NCI-H1930 (cell line): ENCODE measurements around the gene PROX1.

Experiments
- DNase-seq, 2 experiments: peaks; one replicate each; lab custom pipeline; 2025; lab: John Stamatoyannopoulos, UW

Gene PROX1

GRCh38 chr1:213980906-213981305, 6.9 kb upstream of the PROX1 start:
- DNase-seq: no peak

GRCh38 chr1:213982289-213982671, 5.5 kb upstream of the PROX1 start:
- DNase-seq: no peak

DNA sequence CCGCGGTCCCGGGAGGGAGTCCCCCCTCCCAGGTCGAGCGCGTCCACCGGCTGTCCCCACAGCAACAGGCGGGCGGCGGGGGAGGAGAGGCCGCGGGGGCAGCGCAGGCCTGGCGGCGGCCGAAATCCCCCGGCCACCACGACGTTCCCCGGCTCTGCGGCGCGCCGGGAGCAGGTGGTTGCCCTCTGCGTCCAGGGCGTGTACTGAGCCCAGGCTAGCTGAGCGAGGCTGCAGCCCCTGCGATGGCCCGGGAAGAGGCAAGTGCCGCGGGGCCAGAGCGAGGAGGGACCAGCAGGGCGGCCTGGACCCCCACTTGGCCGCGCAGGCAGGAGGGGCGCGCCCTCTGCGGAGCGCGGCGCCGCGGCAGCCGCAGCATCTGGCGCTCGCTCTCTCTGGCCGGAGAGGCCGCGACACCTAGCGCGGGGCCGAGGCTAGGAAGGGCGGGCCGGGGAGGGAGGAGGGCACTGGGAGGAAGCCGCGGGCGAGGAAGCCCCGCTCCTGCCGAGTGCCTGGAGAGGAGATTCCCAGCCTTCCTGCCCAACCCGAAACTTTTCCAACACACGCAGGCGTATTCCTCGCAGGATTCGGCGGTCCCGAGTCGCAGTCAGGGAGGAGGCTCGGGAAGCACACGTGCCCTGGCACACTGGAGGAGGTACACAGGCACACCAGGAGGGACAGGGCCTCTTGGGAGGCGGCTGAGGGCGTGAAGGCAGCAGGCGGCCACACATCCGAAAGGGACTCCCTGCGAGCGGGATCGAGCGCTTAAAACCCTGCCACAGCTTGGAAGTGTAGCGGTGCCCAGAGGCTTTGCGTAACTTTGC, 4.9 kb upstream of the PROX1 start:
- peak; percentile 44 to 56 for DNase-seq

DNA sequence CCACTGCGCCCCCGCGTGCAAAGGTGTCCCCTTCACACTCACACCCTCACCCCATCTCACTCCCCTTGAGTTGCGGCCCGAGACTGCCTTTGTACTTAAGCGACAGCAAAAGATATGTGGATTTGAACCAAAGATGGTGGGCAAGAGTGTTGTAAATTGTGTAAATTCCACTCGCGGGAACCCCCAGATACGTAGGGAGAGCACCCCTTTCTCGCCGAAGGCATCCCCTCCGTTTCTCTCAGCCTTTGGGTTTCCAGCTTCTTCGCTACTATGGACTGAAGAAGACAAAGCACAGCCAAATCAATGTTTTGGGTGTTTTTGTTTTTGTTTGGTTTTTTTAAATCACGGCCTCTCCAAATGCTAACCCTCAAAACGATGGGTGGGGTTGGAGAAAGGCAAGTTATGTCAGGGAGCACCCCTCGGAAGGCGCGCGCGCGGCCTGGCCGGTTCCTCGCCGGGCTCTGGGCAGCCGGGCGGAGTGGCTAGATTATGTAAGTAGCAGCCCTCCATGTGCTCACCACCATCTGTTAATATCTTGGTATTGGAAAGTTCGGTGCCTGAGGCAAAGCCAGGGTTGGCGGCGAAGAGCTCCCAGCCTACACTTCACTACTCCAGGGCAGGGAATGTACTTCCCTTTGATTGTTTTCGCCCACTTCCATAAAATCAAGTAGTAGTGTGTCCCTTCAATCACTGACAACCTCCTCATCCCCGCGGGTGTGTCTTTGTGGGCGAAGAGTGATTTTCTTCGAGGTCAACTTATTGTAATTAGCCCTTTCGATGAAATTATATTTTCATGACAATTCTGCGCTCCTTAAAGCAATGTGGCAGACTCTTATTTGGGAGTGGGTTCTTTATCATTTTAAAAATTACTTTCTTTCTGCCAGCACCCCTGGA, 4.0 kb upstream of the PROX1 start:
- no peak for DNase-seq

GRCh38 chr1:213984387-213985208, 3.2 kb upstream of the PROX1 start:
- no peak for DNase-seq

GRCh38 chr1:213985209-213986019, 2.4 kb upstream of the PROX1 start:
- no peak for DNase-seq

DNA sequence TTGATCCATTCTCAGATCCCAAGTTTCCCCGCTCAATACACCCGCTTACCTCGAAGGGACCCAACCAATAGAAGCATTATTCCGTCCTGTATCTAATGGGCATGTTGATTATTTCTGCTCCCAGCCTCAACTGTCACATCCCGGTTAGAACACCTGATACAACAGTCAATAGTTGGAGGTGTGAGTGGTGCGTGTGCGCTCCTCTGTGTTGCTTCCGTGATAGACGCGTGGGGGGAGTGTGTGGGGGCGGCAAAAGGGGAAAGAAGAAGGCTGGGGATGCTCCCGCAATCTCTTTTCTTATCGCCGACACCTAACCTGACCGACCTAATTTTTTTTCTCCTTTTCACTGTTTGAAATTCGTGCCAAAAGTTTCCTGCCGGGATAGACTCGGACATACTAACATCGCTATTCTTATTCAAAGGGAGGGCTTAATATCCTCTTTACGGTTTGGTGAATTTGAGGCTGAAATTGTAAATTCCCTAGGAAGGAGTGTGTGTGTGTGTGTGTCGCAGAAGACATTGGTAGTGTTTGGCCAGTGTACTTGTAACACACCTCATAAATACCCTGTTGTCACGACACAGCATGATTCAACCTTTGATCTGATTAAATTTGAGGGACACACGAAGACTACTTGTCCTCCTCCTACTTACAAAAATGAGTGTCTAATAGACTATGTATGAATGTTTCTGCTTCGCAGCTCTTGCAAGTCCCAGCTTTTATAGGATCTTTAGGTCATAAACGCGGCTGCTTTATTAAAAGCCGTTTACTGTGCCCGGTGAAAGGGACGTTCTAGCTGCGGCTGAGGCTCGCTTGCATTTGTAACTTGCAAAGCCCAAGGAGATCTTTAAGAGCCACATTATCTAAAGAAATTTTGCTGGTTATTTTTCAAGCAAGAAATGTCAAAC, 1.5 kb upstream of the PROX1 start:
- DNase-seq: no peak

GRCh38 chr1:213986925-213987250, 885 bp upstream of the PROX1 start:
- DNase-seq: no peak

DNA sequence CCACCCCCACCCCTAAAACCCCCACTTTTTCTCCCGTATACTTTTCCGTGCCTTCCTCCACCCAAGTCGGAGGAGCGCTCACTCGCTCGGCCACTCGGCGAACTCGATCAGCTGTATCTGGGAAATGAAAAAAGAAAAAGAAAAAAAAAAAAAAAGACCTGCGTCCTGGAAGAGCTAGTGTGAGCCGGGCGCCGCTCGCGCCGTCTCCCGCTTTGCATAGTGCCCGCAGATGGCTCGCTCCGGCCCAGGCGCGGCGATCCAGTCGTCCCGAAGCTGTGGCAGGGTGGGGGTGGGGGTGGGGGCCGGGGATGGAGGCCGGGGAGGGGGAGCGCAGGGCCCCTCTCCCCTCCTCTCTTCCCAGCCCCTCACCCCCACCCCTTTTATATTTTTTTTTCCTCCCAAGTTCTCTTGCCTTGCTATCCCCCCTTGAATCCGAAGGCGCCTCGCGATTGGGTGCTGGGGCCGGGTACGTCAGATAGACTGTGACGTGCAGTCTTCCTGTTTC, 299 bp upstream of the PROX1 start:
- DNase-seq: no peak

GRCh38 chr1:213988507-213989001, 781 bp downstream of the PROX1 start:
- DNase-seq: no peak

DNA sequence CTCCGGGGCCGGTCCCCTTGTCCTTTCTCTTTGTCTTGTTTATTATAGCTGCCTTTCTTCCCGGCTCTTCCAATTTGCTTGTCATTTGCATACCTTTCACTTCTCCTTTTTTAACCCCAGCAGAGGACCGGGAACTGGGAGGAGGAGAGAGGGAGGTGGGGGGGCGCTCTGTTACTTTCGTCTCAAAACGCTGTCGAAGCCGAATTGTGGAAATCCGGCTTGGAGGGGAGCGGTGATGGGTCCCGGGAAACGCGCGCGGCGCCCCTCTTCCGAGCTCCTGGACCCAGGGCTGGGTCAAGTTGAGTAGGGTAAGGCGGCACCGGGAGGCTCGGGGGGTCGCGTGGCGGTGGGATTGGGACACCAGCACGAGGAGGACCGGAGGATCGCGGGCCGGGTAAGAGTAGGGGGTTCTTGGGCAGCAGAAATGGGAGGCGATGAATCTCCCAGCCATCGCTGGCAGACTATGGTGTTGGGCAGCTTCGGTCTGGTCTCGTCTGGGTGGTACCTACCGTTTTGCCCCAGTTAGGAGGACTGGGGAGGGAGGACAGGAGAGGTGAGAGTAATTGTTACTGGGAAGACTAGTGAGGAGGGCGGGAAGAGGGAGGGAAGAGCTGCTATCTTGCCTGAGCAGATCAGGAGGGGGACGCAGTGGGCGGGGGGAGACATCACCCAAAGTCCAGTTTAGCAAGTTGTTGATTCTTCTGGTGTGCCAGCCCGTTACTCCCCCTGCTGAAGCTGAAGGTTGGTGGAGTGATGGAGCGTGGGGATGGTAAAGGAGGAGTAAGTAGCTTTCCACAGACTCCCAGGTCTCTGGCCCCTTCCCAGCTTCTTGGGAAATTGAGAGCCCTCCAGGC, 1.5 kb downstream of the PROX1 start:
- no peak for DNase-seq

DNA sequence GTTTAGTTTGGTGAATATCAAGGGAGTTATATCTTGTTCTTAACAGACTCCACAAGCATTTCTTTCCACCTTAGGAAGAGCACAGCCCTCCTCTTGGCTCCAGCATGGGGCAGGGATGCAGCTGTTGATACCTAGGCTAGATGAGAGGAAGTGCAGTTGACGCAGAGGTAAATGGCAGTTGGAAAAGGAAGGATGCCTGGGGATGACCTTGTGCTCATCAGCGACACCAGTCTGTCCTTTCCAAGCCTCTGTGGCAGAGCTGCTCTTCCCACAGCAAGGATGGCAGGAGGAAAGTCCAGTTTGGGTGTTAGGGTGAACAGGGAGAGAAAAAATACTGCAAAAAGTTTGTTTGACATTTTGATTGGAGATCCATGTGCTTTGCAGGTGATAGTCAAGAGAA, 6.2 kb downstream of the PROX1 start:
- DNase-seq: peak; percentile 23 to 40

DNA sequence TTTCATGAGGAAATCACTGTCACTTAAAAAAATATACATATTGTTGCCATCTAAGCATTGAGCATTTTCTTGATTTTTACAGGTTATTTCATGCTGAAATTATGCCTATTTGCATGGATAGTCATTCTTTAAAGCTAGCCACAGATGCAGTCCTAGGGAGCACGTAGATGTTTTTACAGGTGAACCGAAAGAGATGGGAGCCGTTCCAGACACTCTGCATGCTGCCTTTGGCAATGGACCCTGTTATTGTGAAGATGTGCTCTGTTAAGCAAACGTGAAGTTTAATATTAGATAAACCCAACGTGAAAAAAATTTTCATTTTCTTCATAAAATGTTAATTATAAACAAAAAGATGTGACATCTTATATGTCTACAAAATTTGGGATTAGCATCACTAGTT, 7.1 kb downstream of the PROX1 start:
- DNase-seq: no peak

DNA sequence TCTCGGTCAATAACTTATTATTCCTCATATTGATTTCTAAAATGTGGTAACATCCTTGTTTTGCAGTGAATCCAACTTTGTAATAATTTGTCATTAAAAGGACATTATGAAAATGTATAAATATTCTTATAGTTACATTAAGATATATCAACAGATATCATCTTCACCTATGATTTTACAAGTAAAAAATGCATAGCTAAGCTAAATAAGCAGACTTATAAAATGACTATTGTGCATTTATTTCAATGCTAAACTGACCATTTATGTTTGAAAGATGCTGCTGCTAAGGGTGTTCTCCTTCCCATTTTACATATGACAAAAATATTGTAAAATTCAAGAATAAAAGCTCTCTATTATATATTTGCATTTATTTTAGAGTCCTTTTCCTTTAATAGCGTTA, 7.8 kb downstream of the PROX1 start:
- DNase-seq: no peak

GRCh38 chr1:213996320-213997037, 8.7 kb downstream of the PROX1 start:
- no peak for DNase-seq

- DNase-seq: no peak
Measured at GRCh38 chr1:213997038-213997771, 9.4 kb downstream of the PROX1 start.

- DNase-seq: no peak
Measured at GRCh38 chr1:213997772-213998107, 10.0 kb downstream of the PROX1 start.

DNA sequence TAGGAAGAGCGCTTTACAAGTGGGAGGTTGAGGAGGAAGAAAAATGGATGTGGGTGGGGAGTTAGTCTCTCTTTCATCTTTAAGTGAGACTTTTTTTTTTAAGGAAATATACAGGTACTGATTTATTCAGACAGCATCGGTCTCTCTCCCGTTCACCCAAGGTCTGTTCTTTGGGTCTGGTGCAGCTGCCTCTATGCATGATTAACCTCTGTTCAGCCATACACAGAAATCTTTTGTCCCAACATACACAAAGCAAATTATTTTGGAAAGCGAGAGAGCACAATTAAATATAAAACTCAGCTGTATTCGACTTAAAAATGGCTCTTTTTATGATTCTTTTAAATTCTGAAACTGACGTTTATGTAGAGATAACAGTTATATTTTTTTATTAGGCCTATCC, 11.0 kb downstream of the PROX1 start:
- no peak for DNase-seq
